Right lobe of liver (tissue), 4 donors: ENCODE data around the gene GABRG3.

ENCODE experiments used
- CTCF ChIP-seq, 4 donors: fragments of 200-600 bp in 3 of 4; fragments of 450-650 bp in 1 of 4; IDR thresholded peaks; one replicate each; pipeline versions ENCODE4 v1.5.1 to v1.8.0; 2016 to 2022; ENCODE audit warnings: antibody characterized with exemption in 4 of 4, mild to moderate bottlenecking in 2 of 4
- POLR2A ChIP-seq: fragments of 450-650 bp; IDR thresholded peaks from one replicate; pipeline ENCODE4 v1.6.1; 2017; ENCODE audit warnings: antibody characterized with exemption, mild to moderate bottlenecking
- donor health status: DM: no; HTN: no; CAD: no.
- donor health status: DM: no; HTN: no; CAD: no.
- donor health status: DM: no; HTN: yes; CAD: no.

GRCh38 chr15:27532358-27532757 lies 561.4 kb downstream of the GABRG3 start:
- no peak for TF ChIP-seq POLR2A
- TF ChIP-seq CTCF (IDR thresholded peaks at IDR 0.05): no peak
